SK-N-SH treated with all-trans-retinoic acid at 6 μM for 48 hours (cell line): Measurements from ENCODE around the gene HPGDS.

Experiments used
- ARNTL ChIP-seq: fragments of 450-650 bp; formaldehyde crosslinking; IDR thresholded peaks from 2 replicates; pipeline ENCODE4 v1.5.0; 2020; ENCODE audit warnings: low read depth, mild to moderate bottlenecking, moderate library complexity, borderline replicate concordance
- BACH2 ChIP-seq: fragments of 250-450 bp; sonication (Bioruptor Pico); IDR thresholded peaks from 2 replicates; pipeline ENCODE4 v1.9.0; 2021; ENCODE audit warnings: mild to moderate bottlenecking, borderline replicate concordance
- GLIS3 ChIP-seq: fragments of 250-450 bp; sonication (Bioruptor Pico); IDR thresholded peaks from 2 replicates; pipeline ENCODE4 v1.5.0; 2020; ENCODE audit warnings: mild to moderate bottlenecking, moderate library complexity
- ISL1 ChIP-seq: fragments of 250-450 bp; sonication (Bioruptor Pico); IDR thresholded peaks from 2 replicates; pipeline ENCODE4 v2.1.2; 2022; ENCODE audit warnings: mild to moderate bottlenecking, moderate library complexity
- OSR1 ChIP-seq: fragments of 250-450 bp; sonication (Bioruptor Pico); IDR thresholded peaks from 2 replicates; pipeline ENCODE4 v1.8.0; 2022; ENCODE audit warnings: moderate library complexity, mild to moderate bottlenecking, inconsistent platforms
- RARB ChIP-seq: fragments of 250-450 bp; sonication (Bioruptor Pico); IDR thresholded peaks from 2 replicates; pipeline ENCODE4 v1.8.0; 2021; ENCODE audit warnings: mild to moderate bottlenecking, moderate library complexity
- ZFP3 ChIP-seq: fragments of 250-450 bp; sonication (Bioruptor Pico); IDR thresholded peaks from 2 replicates; pipeline ENCODE4 v1.5.0; 2020; ENCODE audit warnings: mild to moderate bottlenecking, moderate library complexity
- ZFP30 ChIP-seq: fragments of 450-650 bp; formaldehyde crosslinking; IDR thresholded peaks from 2 replicates; pipeline ENCODE4 v1.5.0; 2022; ENCODE audit warnings: mild to moderate bottlenecking, moderate library complexity
- ZNF565 ChIP-seq: fragments of 450-650 bp; formaldehyde crosslinking; conservative IDR thresholded peaks from 2 replicates; pipeline ENCODE4 v1.5.0; 2020; ENCODE audit warnings: low read depth, mild to moderate bottlenecking, moderate library complexity
- TF ChIP-seq, protein P1 (sequence below): fragments of 250-450 bp; sonication (Bioruptor Pico); IDR thresholded peaks from 2 replicates; pipeline ENCODE4 v1.5.1; 2020; ENCODE audit warnings: low read depth, mild to moderate bottlenecking, moderate library complexity

DNA sequence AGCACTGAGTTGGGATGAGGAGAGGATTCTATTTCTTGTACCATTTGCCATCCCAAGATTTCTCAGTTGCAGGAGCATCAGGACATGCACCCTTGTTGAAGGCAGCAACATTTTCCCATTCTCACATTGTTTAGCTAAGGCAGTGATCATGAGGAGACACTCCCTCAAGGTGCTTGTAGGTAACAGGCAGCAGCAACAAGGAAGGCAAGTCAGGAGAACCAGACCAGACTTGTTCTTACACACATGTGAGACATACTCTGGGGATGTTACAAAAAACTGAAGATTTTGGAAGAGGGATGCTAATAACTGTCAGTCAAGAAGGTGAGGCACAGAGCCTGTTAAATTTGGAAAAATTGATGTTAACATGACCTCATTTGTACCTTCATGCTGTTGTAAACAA is 15.5 kb upstream of the HPGDS start:
- TF ChIP-seq BACH2 (CRISPR knock-in tag), result no peak
- TF ChIP-seq RARB, result no peak
- no peak for TF ChIP-seq ZNF565 (CRISPR knock-in tag)
- TF ChIP-seq OSR1 (CRISPR knock-in tag), result no peak
- TF ChIP-seq ZFP3 (CRISPR knock-in tag), result no peak
- TF ChIP-seq ISL1 (CRISPR knock-in tag), result no peak
- TF ChIP-seq ARNTL (CRISPR knock-in tag), result no peak
- TF ChIP-seq ZFP30 (CRISPR knock-in tag), result no peak
- TF ChIP-seq, protein P1, sequence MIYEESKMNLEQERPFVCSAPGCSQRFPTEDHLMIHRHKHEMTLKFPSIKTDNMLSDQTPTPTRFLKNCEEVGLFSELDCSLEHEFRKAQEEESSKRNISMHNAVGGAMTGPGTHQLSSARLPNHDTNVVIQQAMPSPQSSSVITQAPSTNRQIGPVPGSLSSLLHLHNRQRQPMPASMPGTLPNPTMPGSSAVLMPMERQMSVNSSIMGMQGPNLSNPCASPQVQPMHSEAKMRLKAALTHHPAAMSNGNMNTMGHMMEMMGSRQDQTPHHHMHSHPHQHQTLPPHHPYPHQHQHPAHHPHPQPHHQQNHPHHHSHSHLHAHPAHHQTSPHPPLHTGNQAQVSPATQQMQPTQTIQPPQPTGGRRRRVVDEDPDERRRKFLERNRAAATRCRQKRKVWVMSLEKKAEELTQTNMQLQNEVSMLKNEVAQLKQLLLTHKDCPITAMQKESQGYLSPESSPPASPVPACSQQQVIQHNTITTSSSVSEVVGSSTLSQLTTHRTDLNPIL (CRISPR knock-in tag), result no peak
- TF ChIP-seq GLIS3 (CRISPR knock-in tag), result no peak
